GM18519 (cell line): ENCODE data around the gene SNX4.
"Not testable (repeated sequence)": the region's sequence is repeated elsewhere in the genome, so short reads cannot be mapped to it uniquely, and the experiment has no call there.

Experiments used
- ATAC-seq: cut with Tn5 transposase; IDR thresholded peaks from one replicate; pipeline ENCODE4 v1.9.1; 2021; ENCODE audit warnings: mild to moderate bottlenecking, moderate library complexity; ENCODE audit not compliant: unreplicated experiment, low FRiP score

The SNX4 gene

GRCh38 chr3:125406070-125406469, 113.9 kb downstream of the SNX4 start:
- no peak for ATAC-seq

GRCh38 chr3:125405515-125405914, 114.5 kb downstream of the SNX4 start:
- ATAC-seq: not testable (repeated sequence)

DNA sequence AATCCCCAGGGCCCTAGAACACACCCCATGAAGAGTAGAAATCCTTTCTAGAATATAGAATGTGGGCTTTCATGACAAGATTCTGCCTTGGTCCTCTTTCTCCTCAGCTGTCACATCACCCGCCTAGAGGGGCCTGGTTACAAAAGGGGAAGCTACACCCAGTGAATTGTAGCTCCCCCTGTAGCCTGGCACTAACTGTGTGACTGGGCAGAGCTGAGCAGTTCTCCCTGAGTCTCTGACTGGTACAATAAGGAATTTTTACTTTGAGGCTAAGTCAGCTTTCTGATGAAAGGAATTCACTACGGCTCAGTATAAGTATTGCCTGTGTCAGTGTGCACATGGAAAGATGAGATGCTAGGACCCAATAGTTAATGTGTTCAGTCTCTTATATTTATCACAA, 116.2 kb downstream of the SNX4 start:
- ATAC-seq: no peak

DNA sequence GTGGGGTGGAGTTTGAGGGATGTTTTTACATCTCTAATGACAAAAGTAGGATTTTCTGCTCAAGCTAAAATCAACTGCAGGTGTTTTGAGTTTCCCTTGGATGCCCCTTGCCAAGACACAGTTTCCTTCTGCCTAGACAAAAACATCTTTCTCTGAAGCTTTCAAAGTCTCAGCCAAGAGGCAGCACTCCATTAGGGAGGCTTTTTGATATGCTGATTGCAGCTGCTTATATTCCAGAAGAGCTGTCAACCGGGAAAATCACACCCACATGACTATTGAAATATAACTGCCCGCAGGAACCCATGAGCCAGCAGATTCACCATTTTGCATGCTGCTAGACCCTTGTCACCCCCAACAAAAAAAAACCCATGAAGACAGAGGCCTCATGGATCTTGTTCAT, 117.4 kb downstream of the SNX4 start:
- no peak for ATAC-seq

DNA sequence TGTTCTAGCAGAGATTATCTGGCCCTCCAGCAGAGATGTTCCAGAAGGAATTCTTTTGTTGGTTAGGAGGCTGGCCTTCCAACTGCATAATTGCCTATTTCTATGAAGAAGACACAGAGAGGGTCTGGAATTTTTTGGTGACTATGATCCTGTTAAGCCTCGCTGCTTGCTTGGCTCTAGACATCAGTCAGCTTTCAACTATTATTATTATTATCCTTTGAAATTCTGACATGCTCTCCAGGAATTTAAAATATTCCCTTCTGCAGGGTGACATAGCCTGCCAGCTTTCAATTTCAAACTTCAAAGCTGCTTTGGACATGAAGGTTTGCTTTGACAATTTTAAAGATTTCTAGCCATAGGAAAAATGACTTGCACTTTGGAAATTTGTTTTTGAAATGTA, 118.6 kb downstream of the SNX4 start:
- no peak for ATAC-seq

- no peak for ATAC-seq
Measured at GRCh38 chr3:125398952-125399351, 121.0 kb downstream of the SNX4 start.
